GM23248 (cell line): Measurements from ENCODE around the gene TDRD12.

ENCODE experiments used
- EZH2 ChIP-seq: fragments of 200-600 bp; sonication (generic); IDR thresholded peaks from 2 replicates; pipeline ENCODE4 v1.6.1; 2018; ENCODE audit warnings: antibody characterized with exemption, mild to moderate bottlenecking; ENCODE audit not compliant: insufficient read depth, poor library complexity, severe bottlenecking
- EZH2phosphoT487 ChIP-seq: fragments of 200-600 bp; sonication (generic); IDR thresholded peaks from 2 replicates; pipeline ENCODE4 v1.6.1; 2018; ENCODE audit warnings: antibody characterized with exemption, moderate library complexity, mild to moderate bottlenecking, low read depth; ENCODE audit not compliant: insufficient read depth

- TF ChIP-seq EZH2: no peak
- TF ChIP-seq EZH2phosphoT487: no peak
These were observed 1.3 kb downstream of the TDRD12 start for GRCh38 chr19:32720936-32721250.
